ENCODE measurements around the gene ITGA11.

DNA sequence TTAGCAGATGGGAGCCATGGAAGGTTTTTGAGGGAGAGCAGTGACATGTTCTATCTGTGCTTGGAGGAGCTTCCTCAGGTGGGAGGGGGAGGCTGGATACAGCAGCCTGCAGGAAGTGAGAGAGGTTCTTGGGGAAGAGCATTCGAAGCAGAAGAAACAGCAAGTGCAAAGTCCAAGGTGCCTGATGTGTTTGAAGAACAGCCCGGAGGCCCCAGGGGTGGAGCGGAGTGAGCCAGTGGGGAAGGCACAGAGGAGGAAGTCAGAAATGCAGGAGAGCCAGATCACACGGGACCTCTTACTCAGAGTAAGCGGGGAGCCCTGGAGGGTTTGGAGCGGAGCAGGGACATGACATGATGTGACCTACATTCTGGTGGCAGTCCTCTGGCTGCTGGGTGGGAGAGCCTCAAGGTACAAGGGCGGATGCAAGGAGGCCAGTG lies 10.8 kb downstream of the ITGA11 start:
- no peak for TF ChIP-seq POLR2A (IDR thresholded peaks at IDR 0.05)
- TF ChIP-seq, protein P1, sequence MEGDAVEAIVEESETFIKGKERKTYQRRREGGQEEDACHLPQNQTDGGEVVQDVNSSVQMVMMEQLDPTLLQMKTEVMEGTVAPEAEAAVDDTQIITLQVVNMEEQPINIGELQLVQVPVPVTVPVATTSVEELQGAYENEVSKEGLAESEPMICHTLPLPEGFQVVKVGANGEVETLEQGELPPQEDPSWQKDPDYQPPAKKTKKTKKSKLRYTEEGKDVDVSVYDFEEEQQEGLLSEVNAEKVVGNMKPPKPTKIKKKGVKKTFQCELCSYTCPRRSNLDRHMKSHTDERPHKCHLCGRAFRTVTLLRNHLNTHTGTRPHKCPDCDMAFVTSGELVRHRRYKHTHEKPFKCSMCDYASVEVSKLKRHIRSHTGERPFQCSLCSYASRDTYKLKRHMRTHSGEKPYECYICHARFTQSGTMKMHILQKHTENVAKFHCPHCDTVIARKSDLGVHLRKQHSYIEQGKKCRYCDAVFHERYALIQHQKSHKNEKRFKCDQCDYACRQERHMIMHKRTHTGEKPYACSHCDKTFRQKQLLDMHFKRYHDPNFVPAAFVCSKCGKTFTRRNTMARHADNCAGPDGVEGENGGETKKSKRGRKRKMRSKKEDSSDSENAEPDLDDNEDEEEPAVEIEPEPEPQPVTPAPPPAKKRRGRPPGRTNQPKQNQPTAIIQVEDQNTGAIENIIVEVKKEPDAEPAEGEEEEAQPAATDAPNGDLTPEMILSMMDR (IDR thresholded peaks at IDR 0.05): no peak
- peak in 2 of 3 donors; percentile 13 for TF ChIP-seq POLR2AphosphoS5 (IDR thresholded peaks at IDR 0.05)

Data from stomach (tissue), 4 donors.